ENCODE data around the gene ZMPSTE24. TPM values are rescaled to one million over a fixed set of nuclear protein-coding genes. Genes with fewer than 3 reads are reported as not detected.
"Not testable (repeated sequence)": the region's sequence is repeated elsewhere in the genome, so short reads cannot be mapped to it uniquely, and the experiment has no call there.

Gene ZMPSTE24
- total and polyA plus RNA-seq, 5 experiments from 2014 or later, result 18.3 to 23.6 (median 20.8) TPM

- peak overlapping the region; percentile 32 to 93 (median 90) for H3K27ac Mint-ChIP-seq
- DNase-seq (peak in 4 of 10 donors; percentile 19 to 47 (median 36)), ATAC-seq (peak; percentile 12 to 14)
- peak overlapping the region; percentile 82 to 94 (median 91) for H3K4me3 Mint-ChIP-seq
- no peaks in the 10 kb centered on the region for H3K36me3 Mint-ChIP-seq
- peaks cover 0 to 11% (median 6%) of the 10 kb centered on the region in 5 donors for H3K27me3 Mint-ChIP-seq
- no peaks in the 10 kb centered on the region for H3K9me3 Mint-ChIP-seq
- POLR2A ChIA-PET, result interaction anchor here (0.5 to 3.9 kb wide), 21 partner anchors 23 to 338 kb away, joined by 3 to 15 read pairs (median 4); partner anchors contain the start of genes CAP1, RLF, SMAP2 and ZMPSTE24
- H3K4me1 Mint-ChIP-seq, result peaks cover 19 to 50% (median 40%) of the 10 kb centered on the region in 4 donors
These were observed 58.0 kb downstream of the ZMPSTE24 start for GRCh38 chr1:40315795-40316594.

GRCh38 chr1:40316595-40317393 lies 58.8 kb downstream of the ZMPSTE24 start, which contains the start of gene COL9A2:
Gene COL9A2 (minus strand): TSS chr1:40317286. CDS start chr1:40317197, 89 bp downstream.
- Mint-ChIP-seq H3K27ac (peak within 1 kb of the TSS in 9 of 10 donors; percentile 24 to 93 (median 91)), H3K36me3 (no peaks in the 10 kb centered on the region), H3K9me3 (no peaks in the 10 kb centered on the region), H3K27me3 (peaks cover 0 to 11% (median 6%) of the 10 kb centered on the region in 5 donors), H3K4me1 (peaks cover 19 to 50% (median 39%) of the 10 kb centered on the region in 4 donors), H3K4me3 (peak within 1 kb of the TSS; percentile 82 to 94 (median 91))
- peak; percentile 57 to 83 (median 66) for DNase-seq
- POLR2A ChIA-PET, result interaction anchor here (0.7 to 3.9 kb wide), 14 partner anchors 11 to 277 kb away, joined by 3 to 15 read pairs (median 4); partner anchors contain the start of genes CAP1, RLF and SMAP2
- ATAC-seq, result peak; percentile 70 to 76

GRCh38 chr1:40317394-40318074 lies 59.5 kb downstream of the ZMPSTE24 start:
- Mint-ChIP-seq H3K9me3 (no peaks in the 10 kb centered on the region), H3K27me3 (peaks cover 0 to 11% (median 6%) of the 10 kb centered on the region in 5 donors), H3K36me3 (no peaks in the 10 kb centered on the region), H3K27ac (peak overlapping the region in 7 of 10 donors; percentile 43 to 88 (median 60)), H3K4me1 (peaks cover 19 to 50% (median 37%) of the 10 kb centered on the region in 4 donors), H3K4me3 (peak overlapping the region; percentile 61 to 91 (median 80))
- DNase-seq (no peak), ATAC-seq (no peak)
- POLR2A ChIA-PET, result interaction anchor here (0.6 to 3.9 kb wide), 7 partner anchors 10 to 81 kb away, joined by 3 to 15 read pairs (median 3); partner anchors contain the start of gene SMAP2

- peak overlapping the region in 1 of 10 donors; percentile 33 for H3K4me3 Mint-ChIP-seq
- peaks cover 0 to 11% (median 6%) of the 10 kb centered on the region in 5 donors for H3K27me3 Mint-ChIP-seq
- no peak for DNase-seq
- POLR2A ChIA-PET, result interaction anchor here (0.5 kb wide), 1 partner anchor 169 kb away, joined by 3 read pairs; no protein-coding TSS in a partner anchor
- no peaks in the 10 kb centered on the region for H3K9me3 Mint-ChIP-seq
- no peaks in the 10 kb centered on the region for H3K36me3 Mint-ChIP-seq
- peaks cover 17 to 43% (median 30%) of the 10 kb centered on the region in 4 donors for H3K4me1 Mint-ChIP-seq
- ATAC-seq, result no peak
- peak overlapping the region in 2 of 10 donors; percentile 64 to 76 for H3K27ac Mint-ChIP-seq
These were observed 60.4 kb downstream of the ZMPSTE24 start for GRCh38 chr1:40318476-40318875.

GRCh38 chr1:40318970-40319621 lies 61.1 kb downstream of the ZMPSTE24 start:
- Mint-ChIP-seq H3K4me1 (peaks cover 17 to 43% (median 27%) of the 10 kb centered on the region in 4 donors), H3K27me3 (peaks cover 0 to 11% (median 6%) of the 10 kb centered on the region in 5 donors), H3K9me3 (no peaks in the 10 kb centered on the region), H3K27ac (peak overlapping the region in 1 of 10 donors; percentile 33), H3K4me3 (peak overlapping the region in 4 of 10 donors; percentile 8 to 56 (median 30)), H3K36me3 (no peaks in the 10 kb centered on the region)
- no peak for ATAC-seq
- no peak for DNase-seq
- POLR2A ChIA-PET, result interaction anchor here (0.5 kb wide), 1 partner anchor 169 kb away, joined by 3 read pairs; no protein-coding TSS in a partner anchor

- ATAC-seq, H3K9me3 Mint-ChIP-seq, DNase-seq, H3K36me3 Mint-ChIP-seq, H3K4me3 Mint-ChIP-seq, H3K4me1 Mint-ChIP-seq, H3K27me3 Mint-ChIP-seq, H3K27ac Mint-ChIP-seq, POLR2A ChIA-PET: not testable (repeated sequence)
These were observed 73.4 kb downstream of the ZMPSTE24 start for GRCh38 chr1:40331403-40331802.

GRCh38 chr1:40332695-40333094 lies 74.7 kb downstream of the ZMPSTE24 start:
- no peak for ATAC-seq
- Mint-ChIP-seq H3K4me1 (no peaks in the 10 kb centered on the region), H3K27ac (no peak overlapping the region), H3K4me3 (no peak overlapping the region), H3K27me3 (no peaks in the 10 kb centered on the region), H3K36me3 (no peaks in the 10 kb centered on the region), H3K9me3 (peaks cover 0 to 9% (median 0%) of the 10 kb centered on the region in 9 donors)
- DNase-seq, result no peak
- POLR2A ChIA-PET, result no interaction called here

GRCh38 chr1:40337443-40337842 lies 79.4 kb downstream of the ZMPSTE24 start:
- POLR2A ChIA-PET, result interaction anchor here (1.4 to 2.2 kb wide), 3 partner anchors 22 to 184 kb away, joined by 5 to 15 read pairs (median 9); partner anchors contain the start of gene COL9A2
- peak overlapping the region in 1 of 10 donors; percentile 47 for H3K27ac Mint-ChIP-seq

GRCh38 chr1:40338745-40339419 lies 80.8 kb downstream of the ZMPSTE24 start:
- H3K27me3 Mint-ChIP-seq, result no peaks in the 10 kb centered on the region
- peaks cover 0 to 5% (median 0%) of the 10 kb centered on the region in 9 donors for H3K9me3 Mint-ChIP-seq
- H3K4me3 Mint-ChIP-seq, result peak overlapping the region; percentile 26 to 76 (median 52)
- H3K4me1 Mint-ChIP-seq, result peaks cover 28 to 49% (median 44%) of the 10 kb centered on the region in 4 donors
- H3K27ac Mint-ChIP-seq, result peak overlapping the region; percentile 22 to 90 (median 70)
- POLR2A ChIA-PET, result interaction anchor here (0.6 to 2.2 kb wide), 8 partner anchors 23 to 189 kb away, joined by 3 to 15 read pairs (median 8); partner anchors contain the start of gene COL9A2
- ATAC-seq (peak; percentile 93 to 96), DNase-seq (peak; percentile 78 to 94 (median 89))
- H3K36me3 Mint-ChIP-seq, result no peaks in the 10 kb centered on the region

More at GRCh38 chr1:40337443-40337842, 79.4 kb downstream of the ZMPSTE24 start:
- Mint-ChIP-seq H3K27me3 (no peaks in the 10 kb centered on the region), H3K36me3 (no peaks in the 10 kb centered on the region), H3K9me3 (peaks cover 0 to 4% (median 0%) of the 10 kb centered on the region in 9 donors), H3K4me1 (peaks cover 21 to 36% (median 33%) of the 10 kb centered on the region in 4 donors), H3K4me3 (no peak overlapping the region)
- ATAC-seq (no peak), DNase-seq (no peak)

GRCh38 chr1:40339420-40340323 lies 81.6 kb downstream of the ZMPSTE24 start:
- POLR2A ChIA-PET, result interaction anchor here (1.4 to 2.2 kb wide), 5 partner anchors 22 to 187 kb away, joined by 3 to 15 read pairs (median 9); partner anchors contain the start of gene COL9A2
- H3K4me3 Mint-ChIP-seq, result peak overlapping the region in 6 of 10 donors; percentile 2 to 66 (median 22)
- peak overlapping the region in 8 of 10 donors; percentile 49 to 90 (median 82) for H3K27ac Mint-ChIP-seq
- H3K36me3 Mint-ChIP-seq, result no peaks in the 10 kb centered on the region
- H3K27me3 Mint-ChIP-seq, result no peaks in the 10 kb centered on the region
- ATAC-seq (no peak), DNase-seq (no peak)
- peaks cover 34 to 57% (median 52%) of the 10 kb centered on the region in 4 donors for H3K4me1 Mint-ChIP-seq
- peaks cover 0 to 5% (median 0%) of the 10 kb centered on the region in 9 donors for H3K9me3 Mint-ChIP-seq
